GM19351 (cell line): ENCODE measurements around the gene SPATA13.
"Not testable (repeated sequence)": the region's sequence is repeated elsewhere in the genome, so short reads cannot be mapped to it uniquely, and the experiment has no call there.

Experiments
- ATAC-seq: cut with Tn5 transposase; IDR thresholded peaks from one replicate; pipeline ENCODE4 v1.9.1; 2021; ENCODE audit warnings: mild to moderate bottlenecking, moderate library complexity; ENCODE audit not compliant: unreplicated experiment

Gene SPATA13

DNA sequence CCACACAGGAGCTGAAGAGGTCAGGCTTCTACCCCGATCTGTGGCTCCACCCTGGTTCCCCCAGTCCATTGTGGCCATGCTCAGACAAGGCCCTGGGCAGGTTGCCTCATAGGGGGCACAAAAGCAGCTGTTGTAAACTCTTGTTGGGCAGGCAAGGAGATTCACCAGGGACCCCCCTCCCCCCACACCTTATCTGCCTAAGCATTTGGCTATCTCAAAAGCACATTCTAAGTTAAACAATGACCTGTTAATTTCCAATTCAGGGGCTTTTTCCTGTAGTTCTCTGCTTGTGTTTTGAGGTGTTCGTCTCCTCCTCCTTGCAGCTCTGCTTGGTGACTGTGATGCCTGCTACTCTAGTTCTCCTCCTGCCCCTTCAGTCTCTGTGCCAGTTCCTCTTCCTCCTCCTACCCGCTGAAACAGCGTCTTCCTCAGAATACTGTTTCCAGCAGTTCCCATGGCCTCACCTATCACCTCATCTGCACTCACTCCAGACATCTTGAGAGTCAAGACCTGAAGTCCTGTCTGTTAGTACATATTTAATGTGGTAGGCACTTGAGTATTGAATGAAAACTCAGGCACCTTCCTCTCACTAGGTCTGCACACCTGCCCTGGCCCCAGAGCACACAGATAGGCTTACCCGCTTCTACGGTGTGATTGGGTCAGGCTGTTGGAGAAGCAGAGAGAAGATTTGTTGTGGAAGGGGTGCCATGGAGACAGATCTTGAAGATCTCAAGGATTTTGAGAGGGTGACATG is 31.7 kb downstream of the SPATA13 start:
- ATAC-seq, result no peak

DNA sequence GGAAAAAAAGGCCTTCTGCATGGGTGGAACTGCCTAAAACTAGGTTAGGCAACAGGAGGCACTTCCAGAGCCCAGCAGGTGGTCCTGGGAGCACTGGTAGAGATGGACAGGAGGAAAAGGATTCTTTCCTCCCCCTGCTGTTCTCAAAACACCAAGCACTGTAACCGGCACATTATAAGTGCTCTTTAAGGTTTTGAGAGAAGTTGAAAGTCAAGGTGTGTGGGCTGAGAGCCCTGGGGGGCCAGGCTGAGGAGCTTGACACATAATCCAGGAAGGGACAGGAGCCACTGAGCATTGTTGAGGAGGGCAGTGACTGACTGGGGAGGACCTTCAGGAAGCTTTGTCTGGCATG is 32.3 kb downstream of the SPATA13 start:
- ATAC-seq, result no peak

DNA sequence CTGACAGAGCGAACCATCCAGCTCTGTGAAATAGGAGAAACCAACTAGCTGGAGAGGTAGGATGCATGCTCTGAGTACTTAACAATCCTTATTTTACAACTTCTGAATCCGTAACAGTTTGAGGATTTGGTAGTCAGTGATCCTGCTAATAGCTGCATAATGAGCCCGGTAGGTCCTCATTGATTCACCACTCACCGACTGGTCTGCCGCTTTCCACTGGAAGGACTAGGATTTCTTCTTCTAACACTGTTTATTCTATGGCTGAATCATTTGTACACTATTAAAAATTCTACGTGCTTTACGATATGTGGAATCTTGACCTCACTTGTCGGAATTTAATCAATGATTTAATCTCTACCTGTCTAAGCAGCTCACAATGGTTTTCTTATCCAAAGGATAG is 33.9 kb downstream of the SPATA13 start:
- no peak for ATAC-seq

DNA sequence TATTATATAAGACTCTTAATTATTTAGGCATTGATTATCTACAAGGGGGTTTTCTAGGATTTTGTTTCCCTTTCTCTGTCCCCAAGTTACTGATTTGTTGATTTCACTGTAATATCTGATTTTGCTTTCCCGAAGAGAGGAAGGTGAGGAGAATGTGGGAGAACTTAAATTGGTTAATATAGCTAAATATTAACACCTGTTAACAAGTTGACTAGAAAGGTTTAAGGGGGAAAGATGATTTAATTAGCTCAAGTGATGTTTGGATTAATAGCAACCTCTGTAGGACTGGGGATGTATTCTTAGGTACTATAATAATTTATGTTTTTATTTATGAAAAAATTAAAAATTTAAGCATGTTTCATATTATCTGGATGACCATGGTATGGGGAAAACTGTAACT is 35.1 kb downstream of the SPATA13 start:
- no peak for ATAC-seq

DNA sequence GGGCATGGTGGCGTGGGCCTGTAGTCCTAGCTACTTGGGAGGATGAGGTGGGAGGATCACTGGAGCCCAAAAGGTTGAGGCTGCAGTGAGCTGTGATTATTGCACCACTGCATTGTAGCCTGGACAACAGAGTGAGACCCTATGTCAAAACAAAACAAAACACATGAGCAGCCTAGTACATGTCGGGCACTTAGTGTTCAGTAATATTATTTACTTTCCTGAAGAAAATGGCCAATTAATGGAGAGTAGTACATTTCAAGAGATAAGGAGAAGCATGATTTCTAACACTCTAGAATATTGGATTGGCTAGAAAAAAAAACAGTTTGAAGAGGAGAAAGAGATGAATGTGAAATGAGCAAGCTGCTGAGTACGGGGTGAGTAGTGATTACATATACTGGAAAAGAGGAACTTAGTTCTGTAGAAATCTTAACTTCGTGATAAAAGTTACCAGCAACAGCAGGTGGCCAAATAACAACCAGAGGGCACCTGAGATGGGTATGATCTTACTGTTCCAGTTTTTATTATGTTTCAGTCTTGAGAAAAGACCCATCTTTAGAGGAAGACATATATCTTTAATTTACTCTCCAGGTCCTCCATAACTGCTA is 36.2 kb downstream of the SPATA13 start:
- ATAC-seq, result no peak

DNA sequence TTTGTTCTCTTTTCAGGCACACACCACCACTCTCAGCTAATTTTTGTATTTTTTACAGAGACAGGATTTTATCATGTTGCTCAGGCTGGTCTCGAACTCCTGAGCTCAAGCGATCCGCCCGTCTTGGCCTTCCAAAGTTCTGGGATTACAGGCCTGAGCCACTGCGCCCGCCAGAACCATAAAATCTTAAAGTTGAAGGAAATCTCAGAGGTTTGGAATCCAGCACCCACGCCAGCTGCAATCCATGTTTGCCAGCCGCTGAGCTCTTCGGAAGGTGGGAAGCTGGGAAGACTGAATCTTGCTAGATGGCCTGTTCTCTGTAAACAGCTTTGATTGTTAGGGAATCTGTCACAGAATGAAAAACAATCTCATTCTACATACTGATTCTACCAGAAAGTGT is 38.5 kb downstream of the SPATA13 start:
- ATAC-seq, result no peak

DNA sequence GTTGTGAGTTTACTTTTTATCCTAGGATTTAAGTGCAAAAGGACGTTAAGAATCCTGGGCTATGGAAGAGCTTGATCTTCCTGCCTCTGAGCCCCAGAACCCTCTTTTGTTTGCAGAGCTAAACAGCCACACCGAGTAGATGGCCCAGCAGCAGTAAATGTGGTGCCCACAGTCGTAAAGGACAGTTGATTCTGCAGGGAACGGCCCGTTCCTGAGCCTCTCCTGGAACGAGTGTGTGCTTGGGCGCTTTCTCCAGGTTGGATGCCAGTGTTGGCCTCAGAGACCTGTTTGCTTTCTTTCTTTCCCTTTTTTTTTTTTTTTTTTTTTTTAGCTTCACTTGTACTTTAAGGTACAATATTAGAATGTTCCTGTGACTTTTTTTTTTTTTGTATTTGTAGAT is 41.7 kb downstream of the SPATA13 start:
- ATAC-seq, result no peak

DNA sequence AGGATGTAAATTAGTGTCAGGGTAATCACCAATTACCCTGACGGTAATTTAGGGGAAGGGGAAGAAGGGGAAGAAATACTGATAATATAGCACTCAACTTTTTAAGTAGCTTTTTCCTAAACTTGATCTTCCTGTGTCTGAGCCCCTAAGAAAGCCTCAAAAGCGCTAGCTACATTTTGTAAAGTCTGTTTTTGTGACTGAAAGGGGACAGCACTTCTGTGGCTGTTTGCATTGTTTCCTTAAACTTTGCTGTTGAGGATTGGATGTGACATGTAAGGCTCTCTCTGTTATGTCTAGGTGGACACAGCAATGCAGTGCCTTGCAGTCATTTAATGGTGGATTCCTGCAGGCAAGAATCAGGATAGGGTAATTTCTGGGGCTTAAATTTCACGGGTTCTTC is 42.8 kb downstream of the SPATA13 start:
- ATAC-seq, result no peak

DNA sequence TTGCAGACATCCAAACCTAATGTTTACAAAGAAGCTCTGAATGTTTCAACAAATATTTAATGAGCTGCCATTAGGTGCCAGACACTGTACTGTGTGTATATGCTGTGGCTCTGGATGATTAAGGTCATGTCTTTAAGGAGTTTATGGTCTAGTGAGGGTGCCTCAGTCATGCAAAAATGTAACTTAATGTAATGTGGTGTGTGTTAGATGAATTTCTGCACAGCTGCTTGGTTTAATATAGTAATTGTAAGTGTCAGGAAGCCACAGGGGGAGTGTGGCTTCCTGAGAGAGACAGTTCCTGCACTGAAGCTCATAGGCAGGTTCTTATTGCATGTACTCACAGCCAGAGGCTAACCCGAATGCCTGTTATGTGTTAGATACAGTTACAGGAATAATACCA is 43.3 kb downstream of the SPATA13 start:
- no peak for ATAC-seq

DNA sequence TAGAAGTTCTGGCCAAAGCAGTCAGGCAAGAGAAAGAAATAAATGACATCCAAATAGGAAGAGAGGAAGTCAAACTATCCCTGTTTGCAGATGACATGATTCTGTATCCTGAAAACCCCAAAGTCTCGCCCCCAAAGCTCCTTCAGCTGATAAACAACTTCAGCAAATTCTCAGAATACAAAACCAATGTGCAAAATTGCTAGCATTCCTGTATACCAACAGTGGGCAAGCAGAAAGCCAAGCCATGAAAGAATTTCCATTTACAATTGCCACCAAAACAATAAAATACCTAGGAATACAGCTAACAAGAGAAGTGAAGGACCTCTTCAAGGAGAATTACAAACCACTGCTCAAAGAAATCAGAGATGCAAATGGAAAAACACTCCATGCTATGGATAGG is 44.6 kb downstream of the SPATA13 start:
- ATAC-seq, result not testable (repeated sequence)

DNA sequence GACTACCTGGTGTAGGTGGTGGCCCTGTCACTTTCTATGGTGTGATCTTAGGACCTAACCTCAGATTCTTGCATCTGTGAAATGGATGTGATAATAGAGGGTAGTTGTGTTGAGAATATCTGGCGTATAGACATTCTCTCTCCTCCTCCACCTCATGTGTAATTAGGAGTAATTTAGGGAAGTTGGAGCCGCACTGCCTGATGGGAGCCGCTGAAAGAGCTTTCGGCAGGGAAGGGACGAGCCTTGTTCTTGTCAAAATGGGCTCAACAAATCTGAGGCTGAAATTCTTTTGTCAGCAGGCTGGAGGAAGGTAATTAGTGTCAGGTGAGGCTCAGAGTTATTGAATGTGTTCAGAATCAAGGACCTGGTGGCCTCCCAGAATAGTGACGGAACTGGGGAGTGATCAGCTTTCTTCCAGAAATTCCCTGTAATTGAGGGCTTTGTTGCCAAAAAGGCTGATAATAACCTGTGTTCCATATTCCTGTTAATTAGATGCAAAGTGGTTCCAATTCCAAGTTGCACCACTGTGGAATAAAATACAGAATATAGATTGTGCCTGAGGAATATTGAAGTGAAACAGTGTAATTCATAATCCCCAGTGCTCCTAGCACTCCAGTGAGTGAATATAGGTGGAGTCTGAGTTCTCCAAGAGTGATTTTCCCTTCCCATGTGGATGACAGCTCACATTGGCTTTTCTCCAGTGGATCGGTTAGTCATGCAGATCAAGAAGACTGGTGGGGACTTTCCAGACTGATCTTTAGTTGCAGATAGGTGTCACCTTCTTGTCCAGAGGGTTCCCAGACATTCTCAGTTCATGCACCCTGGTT is 47.5 kb downstream of the SPATA13 start:
- ATAC-seq, result no peak

DNA sequence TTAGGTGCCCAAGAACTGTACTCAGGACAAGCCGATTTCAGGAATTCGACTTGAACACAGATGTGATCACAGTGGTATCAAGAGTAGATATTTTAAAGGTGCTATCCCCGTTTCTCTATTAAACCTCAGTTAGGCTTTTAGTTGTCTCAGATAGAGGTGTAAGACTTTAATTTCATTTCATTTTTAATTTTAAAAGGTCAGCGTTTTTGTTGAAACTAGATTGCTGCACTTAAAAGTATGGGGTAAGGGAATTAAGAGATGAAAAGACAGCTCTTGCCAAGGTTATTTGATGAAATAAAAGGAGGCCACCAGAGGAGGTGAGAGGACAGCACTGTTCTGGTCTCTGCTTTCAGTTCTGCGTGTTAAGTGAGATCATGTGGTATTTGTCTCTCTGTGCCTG is 48.6 kb downstream of the SPATA13 start:
- ATAC-seq, result no peak

DNA sequence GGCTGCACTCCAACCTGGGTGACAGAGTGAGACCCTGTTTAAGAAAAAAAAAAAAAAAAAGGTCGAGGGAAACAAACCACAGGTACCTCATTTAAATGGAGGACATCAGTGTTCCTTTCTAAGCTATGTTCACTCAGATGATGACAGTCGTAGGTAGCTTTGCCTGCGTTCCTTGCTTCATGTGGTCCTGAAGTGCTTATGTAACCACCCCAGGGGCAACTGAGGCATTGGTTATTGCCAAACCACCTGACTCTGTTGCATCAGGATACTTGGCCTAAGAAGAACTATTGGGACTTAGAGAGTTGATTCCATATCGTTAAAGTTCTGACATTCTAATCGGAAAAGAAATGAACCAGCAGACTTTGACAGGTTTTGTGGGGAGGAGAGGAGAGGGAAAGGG is 51.7 kb downstream of the SPATA13 start:
- ATAC-seq, result no peak

DNA sequence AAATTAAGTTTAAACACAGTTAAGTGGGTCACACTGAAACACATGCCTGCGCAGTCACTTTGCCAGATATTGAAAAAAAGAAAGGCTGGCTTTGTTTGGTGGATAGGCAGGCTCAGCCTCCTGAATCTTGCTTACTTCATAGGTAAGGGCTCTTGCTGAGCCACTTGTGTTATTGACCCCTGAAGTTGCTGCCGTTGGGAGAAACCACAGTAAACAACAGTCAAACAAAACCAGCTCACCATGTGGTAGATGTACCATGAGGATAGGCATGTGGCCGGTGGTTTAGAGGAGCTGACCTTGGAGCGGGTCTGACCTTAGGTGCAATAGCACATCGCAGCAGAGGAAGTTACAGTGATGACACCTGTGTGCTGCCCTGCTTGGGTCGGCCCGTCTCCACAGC is 52.2 kb downstream of the SPATA13 start:
- no peak for ATAC-seq

DNA sequence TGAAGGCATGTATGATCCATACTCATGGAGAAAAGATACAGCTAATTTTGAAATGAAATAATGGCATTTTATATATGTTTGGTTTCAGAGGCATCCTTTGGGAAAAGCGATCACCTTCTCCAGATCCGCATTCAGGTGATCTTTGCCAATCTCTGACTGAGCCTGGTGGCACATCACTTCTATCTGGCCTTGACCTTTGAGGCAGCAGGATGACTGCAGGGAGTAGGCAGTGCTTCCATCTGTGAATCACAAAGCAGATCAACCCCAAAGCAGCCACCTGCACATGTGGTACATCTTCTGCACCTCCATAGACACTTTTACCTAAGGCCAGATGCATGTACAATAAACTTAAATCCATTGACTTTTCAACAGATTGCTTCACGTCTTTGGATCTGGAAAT is 53.4 kb downstream of the SPATA13 start:
- no peak for ATAC-seq

DNA sequence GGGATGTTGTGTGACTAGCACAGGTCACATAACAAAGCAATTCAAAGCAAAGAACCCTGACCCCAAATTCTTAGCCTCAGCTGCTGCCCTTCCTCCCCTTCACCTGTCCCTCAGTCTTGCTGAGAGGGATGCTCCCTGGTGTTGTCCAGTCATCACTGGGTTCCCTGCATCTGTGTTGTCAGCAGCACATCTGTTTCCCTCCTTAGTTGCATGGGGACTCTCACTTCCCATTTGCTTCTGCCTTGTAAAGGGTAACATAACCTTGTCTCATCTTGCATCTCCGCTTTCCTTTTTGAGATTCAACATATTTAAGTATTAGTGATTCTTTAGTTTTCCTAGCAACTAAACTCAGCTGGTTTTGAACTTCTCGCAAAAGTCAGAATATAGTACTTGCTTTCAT is 54.0 kb downstream of the SPATA13 start:
- ATAC-seq, result peak; percentile 60

DNA sequence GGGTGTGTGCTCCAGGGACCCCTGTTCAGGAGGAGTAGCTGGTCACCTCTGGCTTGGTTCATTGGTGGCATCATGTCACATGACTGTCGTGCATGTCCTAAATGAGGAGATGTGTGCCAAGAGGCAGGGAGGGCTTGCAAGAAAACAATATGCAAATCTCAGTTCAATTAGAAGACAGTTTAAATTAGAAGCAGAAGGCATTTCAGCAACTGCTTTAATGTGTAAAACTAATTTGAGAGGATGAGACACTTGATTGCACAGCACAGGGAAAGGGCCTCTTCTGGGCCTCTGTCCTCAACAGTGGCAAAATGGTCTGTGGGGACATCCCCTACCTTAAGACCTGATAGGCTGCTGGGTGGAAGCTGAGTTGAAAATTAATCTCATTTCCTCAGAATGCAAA is 54.6 kb downstream of the SPATA13 start:
- ATAC-seq, result peak; percentile 39

DNA sequence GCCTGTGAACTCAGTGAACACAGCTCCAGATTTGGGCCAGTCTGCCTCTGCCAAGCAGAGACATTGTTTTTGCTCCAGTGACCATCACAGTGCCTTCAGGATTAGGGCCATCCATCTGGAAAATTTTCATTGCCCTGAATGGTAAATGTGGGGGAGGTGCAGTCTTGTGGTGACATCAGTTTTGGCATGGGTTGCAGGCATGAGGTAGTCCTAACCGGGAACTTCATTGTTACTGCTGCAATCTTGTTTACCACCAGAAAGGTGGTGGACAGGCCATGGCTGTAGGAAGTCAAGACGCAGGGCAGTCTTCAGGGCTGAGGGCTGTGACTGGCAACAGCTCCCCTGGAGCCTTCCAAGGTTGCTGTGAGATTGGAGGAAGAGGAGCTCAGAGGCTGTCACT is 55.2 kb downstream of the SPATA13 start:
- ATAC-seq, result no peak

DNA sequence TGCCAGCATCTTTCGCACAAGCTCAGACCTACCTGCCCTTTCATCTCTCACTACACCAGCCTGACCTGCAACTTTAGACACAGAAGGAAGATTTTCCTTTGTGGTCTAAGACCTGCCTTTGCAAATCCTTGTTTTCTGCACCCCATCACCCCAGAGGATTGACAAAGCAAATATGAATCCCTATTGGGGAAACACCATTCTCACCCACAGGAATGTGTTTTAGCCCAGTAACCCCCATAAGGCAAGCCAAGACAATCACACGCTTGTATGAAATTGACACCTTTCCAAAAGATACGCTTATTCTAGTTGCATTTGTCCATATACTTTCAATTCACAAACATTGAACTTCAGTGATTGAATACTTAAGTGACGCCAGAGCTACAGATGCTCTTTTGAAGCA is 55.7 kb downstream of the SPATA13 start:
- no peak for ATAC-seq

DNA sequence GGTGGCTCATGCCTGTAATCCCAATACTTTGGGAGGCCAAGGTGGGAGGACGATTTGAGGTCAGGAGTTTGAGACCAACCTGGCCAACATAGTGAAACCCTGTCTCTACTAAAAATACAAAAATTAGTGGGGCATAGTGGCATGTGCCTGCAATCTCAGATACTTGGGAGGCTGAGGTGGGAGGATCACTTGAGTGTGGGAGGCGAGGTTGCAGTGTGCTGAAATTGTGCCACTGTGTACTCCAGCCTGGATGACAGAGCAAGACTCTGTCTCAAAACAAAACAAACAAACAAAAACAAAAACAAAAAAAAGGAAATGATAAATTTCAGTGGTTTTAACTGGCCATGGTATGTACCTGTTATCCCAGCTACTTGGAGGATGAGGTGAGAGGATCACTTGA is 56.3 kb downstream of the SPATA13 start:
- ATAC-seq, result not testable (repeated sequence)

DNA sequence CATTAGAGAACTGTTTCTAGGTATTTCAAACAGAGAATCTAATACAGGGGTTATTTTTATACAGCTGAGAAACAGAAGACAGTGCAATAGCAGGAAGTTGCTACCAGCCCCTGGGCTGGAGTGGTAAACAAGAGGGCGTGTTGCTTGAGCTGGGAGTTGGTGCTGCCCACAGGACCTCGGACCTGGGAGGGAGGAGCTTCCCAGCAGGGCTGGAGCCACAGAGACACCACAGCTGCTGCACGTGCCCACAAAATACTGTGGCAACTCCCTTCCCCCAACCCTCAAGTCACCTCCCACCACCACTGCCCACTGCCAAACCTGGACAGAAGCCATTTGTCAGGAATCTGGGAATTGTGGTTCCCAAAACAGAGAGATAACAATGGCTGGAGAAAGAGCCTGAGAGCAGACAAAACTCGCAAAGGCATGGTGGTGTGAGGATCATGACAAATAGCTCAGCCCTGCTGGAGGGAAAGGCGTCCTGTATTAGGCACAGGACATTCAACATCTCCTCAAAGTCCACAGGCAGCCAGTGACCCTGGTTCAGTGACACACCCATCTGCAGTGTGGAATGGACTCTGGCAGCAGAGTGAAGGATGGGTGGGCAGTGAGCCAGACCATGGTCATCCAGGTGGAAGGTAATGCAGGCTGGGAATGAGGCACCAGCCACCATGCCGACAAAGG is 57.2 kb downstream of the SPATA13 start:
- ATAC-seq, result peak; percentile 47

DNA sequence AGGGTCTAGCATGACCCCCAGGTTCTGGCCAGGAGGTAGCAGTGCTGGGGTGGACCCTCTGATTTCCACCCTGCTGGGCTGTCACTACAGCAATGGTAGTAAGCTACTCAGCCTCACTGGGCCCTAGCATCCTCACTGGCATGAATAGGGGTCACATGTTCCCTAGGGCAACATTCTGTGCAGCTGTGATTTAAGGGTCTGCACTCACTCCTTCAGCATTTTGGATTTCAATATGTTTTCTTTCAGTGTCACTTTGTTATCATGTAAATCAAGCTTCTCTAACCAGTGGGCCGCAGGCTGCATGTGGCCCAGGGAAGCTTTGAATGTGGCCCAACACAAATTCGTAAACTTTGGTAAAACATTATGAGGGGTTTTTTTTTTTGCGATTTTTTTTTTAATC is 57.8 kb downstream of the SPATA13 start:
- ATAC-seq, result no peak
